ENCODE results near the gene IRS1. TPM values are rescaled to one million over a fixed set of nuclear protein-coding genes. Genes with fewer than 3 reads are reported as not detected.

IRS1 gene
- polyA plus RNA-seq, 1 of the 3 experiments (the other 2 are of a cell fraction), result 16.5 TPM

DNA sequence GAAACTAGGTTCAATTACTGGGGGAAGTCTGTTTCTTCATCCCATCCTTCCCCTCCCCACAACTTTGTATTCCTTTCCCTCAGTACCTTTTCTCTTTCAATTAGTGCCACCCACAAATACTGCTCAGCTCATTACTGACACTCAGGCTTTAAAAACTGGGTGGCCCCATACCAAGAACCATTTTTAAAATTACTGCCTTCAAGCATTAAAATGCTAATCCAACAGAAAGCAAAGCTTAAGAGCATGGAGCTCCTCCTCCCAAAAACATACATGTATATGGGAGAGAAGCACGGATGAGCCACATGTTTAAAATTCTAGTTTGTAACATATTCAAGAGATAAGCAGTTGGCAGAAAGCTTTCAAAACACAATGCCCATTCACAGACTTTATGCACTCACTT is 44.0 kb downstream of the IRS1 start:
- peak overlapping the region in 1 of 2 experiments; percentile 40; a peak in 2 of 4 replicates for H3K27ac ChIP-seq (ENCODE audit: low read depth in 2 of 2, low read length in 1 of 2)
- 69% methylated on average over 1 of the region's 1 CpG for WGBS (ENCODE audit: low lambda C conversion rate)
- TF ChIP-seq, protein P1, sequence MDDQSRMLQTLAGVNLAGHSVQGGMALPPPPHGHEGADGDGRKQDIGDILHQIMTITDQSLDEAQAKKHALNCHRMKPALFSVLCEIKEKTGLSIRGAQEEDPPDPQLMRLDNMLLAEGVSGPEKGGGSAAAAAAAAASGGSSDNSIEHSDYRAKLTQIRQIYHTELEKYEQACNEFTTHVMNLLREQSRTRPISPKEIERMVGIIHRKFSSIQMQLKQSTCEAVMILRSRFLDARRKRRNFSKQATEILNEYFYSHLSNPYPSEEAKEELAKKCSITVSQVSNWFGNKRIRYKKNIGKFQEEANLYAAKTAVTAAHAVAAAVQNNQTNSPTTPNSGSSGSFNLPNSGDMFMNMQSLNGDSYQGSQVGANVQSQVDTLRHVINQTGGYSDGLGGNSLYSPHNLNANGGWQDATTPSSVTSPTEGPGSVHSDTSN (IDR thresholded peaks at IDR 0.05), result no peak
- TF ChIP-seq CHD2 (IDR thresholded peaks at IDR 0.05; ENCODE audit: low read length, partially characterized antibody), result no peak
- TF ChIP-seq NRF1 (IDR thresholded peaks at IDR 0.05; ENCODE audit: low read depth, low read length), result no peak
- TF ChIP-seq MAX (IDR thresholded peaks at IDR 0.05; ENCODE audit: low read depth), result no peak
- TF ChIP-seq POLR2AphosphoS5 (IDR thresholded peaks at IDR 0.05; ENCODE audit: low read depth, low read length), result no peak
- TF ChIP-seq, protein P2, sequence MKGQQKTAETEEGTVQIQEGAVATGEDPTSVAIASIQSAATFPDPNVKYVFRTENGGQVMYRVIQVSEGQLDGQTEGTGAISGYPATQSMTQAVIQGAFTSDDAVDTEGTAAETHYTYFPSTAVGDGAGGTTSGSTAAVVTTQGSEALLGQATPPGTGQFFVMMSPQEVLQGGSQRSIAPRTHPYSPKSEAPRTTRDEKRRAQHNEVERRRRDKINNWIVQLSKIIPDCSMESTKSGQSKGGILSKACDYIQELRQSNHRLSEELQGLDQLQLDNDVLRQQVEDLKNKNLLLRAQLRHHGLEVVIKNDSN (IDR thresholded peaks at IDR 0.05; ENCODE audit: borderline replicate concordance, low read depth), result no peak
- TF ChIP-seq JUND (IDR thresholded peaks at IDR 0.05), result no peak
- TF ChIP-seq RCOR1 (IDR thresholded peaks at IDR 0.05; ENCODE audit: low read length), result no peak
- H3K9ac ChIP-seq, result no peak overlapping the region
- H3K36me3 ChIP-seq (replicated peaks in 1 of 2; ENCODE audit: control insufficient read depth in 1 of 2, insufficient read depth in 2 of 2, low read length in 1 of 2), result peaks cover 0 to 3% of the 10 kb centered on the region in 2 experiments
- no peak overlapping the region for H2AFZ ChIP-seq (ENCODE audit: low read depth)
- no peak overlapping the region for H3K4me2 ChIP-seq
- peaks cover 3% of the 10 kb centered on the region; the same call in 1 of the 2 replicates for H4K20me1 ChIP-seq (ENCODE audit: insufficient read depth)
- peaks cover 2 to 27% of the 10 kb centered on the region in 2 experiments; a peak in 3 of 4 replicates for H3K4me1 ChIP-seq (ENCODE audit: control insufficient read depth in 1 of 2, insufficient read depth in 2 of 2, low read depth in 1 of 2, low read length in 1 of 2)
- H3F3A ChIP-seq (replicated peaks; ENCODE audit: insufficient read depth), result peaks cover 10% of the 10 kb centered on the region
- H3K9me2 ChIP-seq, result no peaks in the 10 kb centered on the region
- no peaks in the 10 kb centered on the region for H3K9me3 ChIP-seq
- no peak overlapping the region for H3K4me3 ChIP-seq (ENCODE audit: low read depth in 2 of 2, low read length in 1 of 2)
- ChIA-PET CTCF (no interaction called here), POLR2A (no interaction called here)
- H3K27me3 ChIP-seq (ENCODE audit: insufficient read depth), result no peaks in the 10 kb centered on the region
- DNase-seq, result no peak
- peaks cover 92% of the 10 kb centered on the region; the same call in 1 of the 2 replicates for H3K79me2 ChIP-seq (ENCODE audit: insufficient read depth)

- H3K79me2 ChIP-seq (ENCODE audit: insufficient read depth), result peaks cover 90% of the 10 kb centered on the region; the same call in 1 of the 2 replicates
- ChIA-PET CTCF (no interaction called here), POLR2A (no interaction called here)
- H3K27ac ChIP-seq (ENCODE audit: low read depth in 2 of 2, low read length in 1 of 2), result no peak overlapping the region
- peaks cover 10% of the 10 kb centered on the region for H3F3A ChIP-seq (replicated peaks; ENCODE audit: insufficient read depth)
- peaks cover 2 to 27% of the 10 kb centered on the region in 2 experiments; a peak in 3 of 4 replicates for H3K4me1 ChIP-seq (ENCODE audit: control insufficient read depth in 1 of 2, insufficient read depth in 2 of 2, low read depth in 1 of 2, low read length in 1 of 2)
- peaks cover 0 to 3% of the 10 kb centered on the region in 2 experiments for H3K36me3 ChIP-seq (replicated peaks in 1 of 2; ENCODE audit: control insufficient read depth in 1 of 2, insufficient read depth in 2 of 2, low read length in 1 of 2)
- H4K20me1 ChIP-seq (ENCODE audit: insufficient read depth), result peaks cover 3% of the 10 kb centered on the region; the same call in 1 of the 2 replicates
- DNase-seq, result no peak
- H3K9me2 ChIP-seq, result no peaks in the 10 kb centered on the region
- no peak overlapping the region for H3K4me2 ChIP-seq
- no peak overlapping the region for H3K9ac ChIP-seq
- no peaks in the 10 kb centered on the region for H3K27me3 ChIP-seq (ENCODE audit: insufficient read depth)
- WGBS (ENCODE audit: low lambda C conversion rate), result 63% methylated on average over 8 of the region's 8 CpGs
- no peak overlapping the region for H3K4me3 ChIP-seq (ENCODE audit: low read depth in 2 of 2, low read length in 1 of 2)
- TF ChIP-seq, protein P3, sequence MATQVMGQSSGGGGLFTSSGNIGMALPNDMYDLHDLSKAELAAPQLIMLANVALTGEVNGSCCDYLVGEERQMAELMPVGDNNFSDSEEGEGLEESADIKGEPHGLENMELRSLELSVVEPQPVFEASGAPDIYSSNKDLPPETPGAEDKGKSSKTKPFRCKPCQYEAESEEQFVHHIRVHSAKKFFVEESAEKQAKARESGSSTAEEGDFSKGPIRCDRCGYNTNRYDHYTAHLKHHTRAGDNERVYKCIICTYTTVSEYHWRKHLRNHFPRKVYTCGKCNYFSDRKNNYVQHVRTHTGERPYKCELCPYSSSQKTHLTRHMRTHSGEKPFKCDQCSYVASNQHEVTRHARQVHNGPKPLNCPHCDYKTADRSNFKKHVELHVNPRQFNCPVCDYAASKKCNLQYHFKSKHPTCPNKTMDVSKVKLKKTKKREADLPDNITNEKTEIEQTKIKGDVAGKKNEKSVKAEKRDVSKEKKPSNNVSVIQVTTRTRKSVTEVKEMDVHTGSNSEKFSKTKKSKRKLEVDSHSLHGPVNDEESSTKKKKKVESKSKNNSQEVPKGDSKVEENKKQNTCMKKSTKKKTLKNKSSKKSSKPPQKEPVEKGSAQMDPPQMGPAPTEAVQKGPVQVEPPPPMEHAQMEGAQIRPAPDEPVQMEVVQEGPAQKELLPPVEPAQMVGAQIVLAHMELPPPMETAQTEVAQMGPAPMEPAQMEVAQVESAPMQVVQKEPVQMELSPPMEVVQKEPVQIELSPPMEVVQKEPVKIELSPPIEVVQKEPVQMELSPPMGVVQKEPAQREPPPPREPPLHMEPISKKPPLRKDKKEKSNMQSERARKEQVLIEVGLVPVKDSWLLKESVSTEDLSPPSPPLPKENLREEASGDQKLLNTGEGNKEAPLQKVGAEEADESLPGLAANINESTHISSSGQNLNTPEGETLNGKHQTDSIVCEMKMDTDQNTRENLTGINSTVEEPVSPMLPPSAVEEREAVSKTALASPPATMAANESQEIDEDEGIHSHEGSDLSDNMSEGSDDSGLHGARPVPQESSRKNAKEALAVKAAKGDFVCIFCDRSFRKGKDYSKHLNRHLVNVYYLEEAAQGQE (IDR thresholded peaks at IDR 0.05; ENCODE audit: low read depth, low read length), result no peak
- no peak for TF ChIP-seq GATA2 (CRISPR knock-in tag; IDR thresholded peaks at IDR 0.05)
- TF ChIP-seq, protein P1 (IDR thresholded peaks at IDR 0.05), result no peak
- no peak overlapping the region for H2AFZ ChIP-seq (ENCODE audit: low read depth)
- no peaks in the 10 kb centered on the region for H3K9me3 ChIP-seq
These were observed 44.6 kb downstream of the IRS1 start for GRCh38 chr2:226754821-226755604.
